IPS-18a (cell line): ENCODE measurements around the gene DGKH.

Experiments
- H3K27ac ChIP-seq: one replicate; pipeline ENCODE4 v1.5.1; 2013; ENCODE audit warnings: low read length
- H3K27me3 ChIP-seq: one replicate; pipeline ENCODE4 v1.6.1; 2013; ENCODE audit warnings: mild to moderate bottlenecking, low read length; ENCODE audit not compliant: control insufficient read depth, insufficient read depth
- H3K36me3 ChIP-seq: one replicate; pipeline ENCODE4 v1.6.1; 2013; ENCODE audit warnings: low read depth, low read length; ENCODE audit not compliant: control insufficient read depth
- H3K4me1 ChIP-seq: one replicate; pipeline ENCODE4 v1.6.1; 2013; ENCODE audit warnings: low read depth, low read length; ENCODE audit not compliant: control insufficient read depth
- H3K4me3 ChIP-seq: one replicate; pipeline ENCODE4 v1.5.1; 2013; ENCODE audit warnings: low read length
- H3K9ac ChIP-seq: one replicate; pipeline ENCODE4 v1.6.1; 2013; ENCODE audit warnings: mild to moderate bottlenecking, low read length, moderate library complexity
- H3K9me3 ChIP-seq: one replicate; pipeline ENCODE4 v1.6.1; 2013; ENCODE audit warnings: low read depth, low read length; ENCODE audit not compliant: control insufficient read depth

The DGKH gene

DNA sequence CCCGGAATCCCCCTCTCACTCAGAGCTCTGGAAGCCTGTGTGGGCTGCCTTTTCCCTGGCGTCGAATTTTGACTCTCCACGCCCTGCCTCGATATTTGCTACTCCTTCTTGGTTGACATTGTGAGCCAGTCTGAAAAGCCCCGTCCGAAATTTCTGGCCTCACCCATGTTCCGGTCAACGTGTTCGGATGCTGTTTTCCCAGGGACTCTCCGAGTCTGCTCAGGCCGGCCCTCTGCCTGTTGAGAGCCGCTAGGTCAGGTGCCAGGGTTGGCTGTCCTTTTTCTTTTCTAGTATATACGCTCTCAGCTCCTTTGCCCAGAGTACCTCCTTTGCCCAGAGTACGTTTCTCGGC is 6.8 kb upstream of the DGKH start:
- peaks cover 13% of the 10 kb centered on the region for H3K4me1 ChIP-seq
- H3K4me3 ChIP-seq = peak overlapping the region; percentile 84
- H3K9ac ChIP-seq = peak overlapping the region; percentile 78
- H3K27ac ChIP-seq = no peak overlapping the region
- H3K27me3 ChIP-seq = peaks cover 73% of the 10 kb centered on the region
- no peaks in the 10 kb centered on the region for H3K9me3 ChIP-seq
- no peaks in the 10 kb centered on the region for H3K36me3 ChIP-seq

DNA sequence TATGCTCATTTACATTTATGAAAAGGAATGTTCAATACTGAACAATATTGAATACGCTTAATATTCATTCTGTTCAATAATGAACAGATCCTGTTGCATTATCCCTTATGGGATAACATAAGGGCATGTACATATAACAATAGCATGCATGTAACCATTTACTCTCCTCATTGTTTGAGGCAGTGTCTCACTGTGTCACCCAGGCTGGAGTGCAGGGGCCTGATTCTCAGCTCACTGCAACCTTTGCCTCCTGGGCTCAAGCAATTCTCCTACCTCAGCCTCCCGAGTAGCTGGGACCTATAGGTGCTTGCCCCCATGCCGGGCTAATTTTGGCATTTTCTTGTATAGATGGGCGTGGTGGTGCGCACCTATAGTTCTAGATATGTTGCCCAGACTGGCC is 4.8 kb upstream of the DGKH start:
- Histone ChIP-seq H3K4me3 (no peak overlapping the region), H3K9me3 (no peaks in the 10 kb centered on the region), H3K27me3 (peaks cover 68% of the 10 kb centered on the region), H3K9ac (no peak overlapping the region), H3K4me1 (peaks cover 18% of the 10 kb centered on the region), H3K27ac (no peak overlapping the region), H3K36me3 (no peaks in the 10 kb centered on the region)

DNA sequence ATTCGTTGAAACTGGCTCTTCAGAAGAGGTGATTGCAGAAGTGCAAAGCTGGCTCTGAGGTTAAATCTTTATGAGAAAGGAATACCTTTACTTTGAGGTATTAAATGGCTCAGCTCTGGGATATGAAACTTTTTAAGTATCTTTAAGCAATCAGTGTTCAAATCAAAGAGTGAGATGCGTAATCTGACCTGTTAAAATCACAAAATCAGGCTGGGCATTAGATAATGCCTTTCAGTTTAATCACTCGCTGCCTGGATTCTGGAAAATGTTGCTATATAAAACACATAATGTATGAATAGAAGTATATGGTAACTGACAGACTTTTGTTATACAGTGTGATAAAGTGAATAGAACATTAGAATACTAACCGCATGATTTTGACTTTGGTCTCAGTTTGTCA is 2.0 kb upstream of the DGKH start:
- Histone ChIP-seq H3K9me3 (no peaks in the 10 kb centered on the region), H3K36me3 (no peaks in the 10 kb centered on the region), H3K27me3 (peaks cover 65% of the 10 kb centered on the region), H3K4me1 (peaks cover 12% of the 10 kb centered on the region), H3K4me3 (no peak overlapping the region), H3K27ac (no peak overlapping the region), H3K9ac (no peak overlapping the region)

DNA sequence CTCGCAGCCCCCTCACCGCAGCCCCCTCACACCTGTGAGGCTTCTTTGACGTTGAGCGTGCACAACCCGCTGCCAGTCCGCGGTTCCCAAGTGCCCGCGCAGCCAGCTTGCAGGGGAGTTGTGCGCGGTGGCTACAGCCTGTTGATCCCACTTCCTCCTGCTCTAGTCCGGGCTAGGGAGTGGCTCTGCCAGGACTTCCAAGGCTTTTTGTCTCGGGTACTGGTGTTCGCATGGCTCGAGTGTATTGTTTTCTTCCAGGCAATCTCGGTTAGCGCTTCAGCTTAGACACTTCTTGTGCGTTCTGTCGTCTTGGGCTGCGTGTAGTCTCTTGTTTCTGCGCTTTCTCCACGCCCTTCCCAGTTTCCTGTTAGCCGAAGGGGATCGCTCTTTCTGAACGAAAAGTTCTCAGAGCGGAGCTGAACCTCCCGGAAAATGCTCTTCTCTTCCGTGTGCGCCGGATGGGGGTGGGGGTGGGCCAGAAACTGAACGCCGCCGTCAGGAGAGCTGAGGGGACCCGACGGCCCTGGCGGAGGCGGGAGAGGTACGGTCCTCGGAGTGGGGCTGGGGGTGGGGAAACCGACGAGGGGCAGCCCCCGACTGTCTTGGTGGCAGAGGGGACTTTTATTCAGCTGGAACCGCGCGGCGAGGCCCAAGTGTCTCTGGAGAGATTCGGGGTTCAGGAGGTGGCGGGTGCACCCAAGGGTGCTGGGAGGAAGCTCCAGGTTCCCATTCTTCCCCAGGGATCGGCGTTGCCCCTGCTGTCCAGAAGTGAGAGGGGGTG is 697 bp upstream of the DGKH start:
- no peak overlapping the region for H3K27ac ChIP-seq
- peaks cover 5% of the 10 kb centered on the region for H3K4me1 ChIP-seq
- H3K27me3 ChIP-seq = peaks cover 52% of the 10 kb centered on the region
- H3K36me3 ChIP-seq = no peaks in the 10 kb centered on the region
- H3K9me3 ChIP-seq = no peaks in the 10 kb centered on the region
- H3K9ac ChIP-seq = peak overlapping the region; percentile 52
- peak overlapping the region; percentile 87 for H3K4me3 ChIP-seq

DNA sequence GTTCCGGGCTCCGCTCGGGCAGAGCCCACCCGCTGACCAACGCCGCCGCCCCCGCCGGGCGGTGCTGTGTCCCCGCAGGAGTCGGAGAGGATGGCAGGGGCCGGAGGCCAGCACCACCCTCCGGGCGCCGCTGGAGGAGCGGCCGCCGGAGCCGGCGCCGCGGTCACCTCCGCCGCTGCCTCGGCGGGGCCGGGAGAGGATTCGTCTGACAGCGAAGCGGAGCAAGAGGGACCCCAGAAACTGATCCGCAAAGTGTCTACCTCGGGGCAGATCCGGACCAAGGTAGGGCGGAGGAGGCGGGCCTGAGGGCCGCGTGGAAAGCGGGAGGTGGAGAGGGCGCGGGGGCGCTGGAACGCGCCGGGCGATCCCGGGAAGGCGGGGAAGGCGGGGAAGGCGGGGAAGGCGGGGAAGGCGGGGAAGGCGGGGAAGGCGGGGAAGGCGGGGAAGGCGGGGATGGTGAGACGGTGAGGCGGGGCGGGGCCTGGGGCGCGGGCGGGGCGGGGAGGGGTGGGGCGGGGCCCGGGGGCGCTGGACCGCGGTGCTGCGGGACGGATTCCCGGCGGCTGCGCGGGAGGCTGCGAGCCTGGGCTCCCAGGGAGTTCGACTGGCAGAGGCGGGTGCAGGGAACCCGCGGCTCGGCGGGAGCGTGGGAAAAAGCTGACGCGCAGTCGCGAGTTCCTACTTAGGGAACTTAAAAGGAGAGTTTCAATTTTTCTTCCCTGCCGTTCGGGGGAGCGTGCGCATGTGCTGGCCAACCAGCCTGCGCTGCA is 421 bp downstream of the DGKH start:
- Histone ChIP-seq H3K9ac (peak overlapping the region; percentile 52), H3K36me3 (no peaks in the 10 kb centered on the region), H3K27me3 (peaks cover 45% of the 10 kb centered on the region), H3K4me3 (peak overlapping the region; percentile 87), H3K27ac (no peak overlapping the region), H3K4me1 (peaks cover 5% of the 10 kb centered on the region), H3K9me3 (no peaks in the 10 kb centered on the region)

DNA sequence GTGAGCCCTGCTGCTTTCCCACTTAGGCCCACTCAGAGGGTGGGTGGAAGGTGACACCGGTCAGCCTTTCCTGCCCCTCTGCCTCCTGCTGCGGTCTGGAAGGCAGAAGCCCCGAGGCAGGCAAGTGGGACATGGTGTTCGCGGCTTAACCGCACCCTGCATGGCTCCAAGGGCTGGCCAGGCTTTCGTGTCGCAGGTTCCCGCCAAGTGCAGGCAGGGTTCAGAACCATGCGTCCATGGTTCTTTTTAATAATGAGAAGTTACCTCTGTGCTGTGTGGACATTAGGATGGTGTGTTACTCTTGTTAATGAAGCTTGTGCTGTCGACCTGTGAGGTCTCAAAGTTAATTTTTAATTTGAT is 986 bp downstream of the DGKH start:
- Histone ChIP-seq H3K4me1 (peaks cover 5% of the 10 kb centered on the region), H3K27ac (no peak overlapping the region), H3K27me3 (peaks cover 45% of the 10 kb centered on the region), H3K4me3 (peak overlapping the region; percentile 55), H3K9ac (peak overlapping the region; percentile 47), H3K36me3 (no peaks in the 10 kb centered on the region), H3K9me3 (no peaks in the 10 kb centered on the region)

DNA sequence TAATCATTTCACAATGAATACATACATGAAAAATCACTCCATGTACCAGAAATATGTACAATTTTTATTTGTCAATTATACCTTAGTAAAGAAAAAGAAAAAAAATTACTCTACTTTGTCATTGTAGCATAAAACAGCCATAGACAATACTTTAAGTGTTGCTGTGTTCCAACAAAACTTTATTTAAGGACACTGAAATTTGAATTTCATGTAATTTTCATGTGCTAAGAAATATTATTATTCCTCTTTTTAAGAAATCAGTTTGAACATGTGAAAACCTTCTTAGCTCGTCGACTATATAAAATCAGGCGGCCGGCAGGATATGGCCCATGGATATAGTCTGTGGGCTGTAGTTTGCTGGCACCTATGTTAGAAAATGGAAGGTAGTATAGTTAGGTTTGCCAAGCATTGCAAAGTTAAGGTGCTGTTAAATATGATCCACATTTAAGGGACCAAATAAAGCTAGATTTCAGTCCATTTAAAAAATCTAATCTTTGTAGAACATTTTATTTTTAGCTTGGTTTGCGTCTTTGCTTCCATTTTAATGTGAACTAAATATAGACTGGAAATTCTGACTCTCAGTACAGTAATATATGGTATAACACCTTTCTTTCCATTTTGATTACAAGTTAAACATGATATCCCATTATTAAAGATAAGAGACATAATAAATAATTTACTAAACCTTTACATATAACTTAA is 6.5 kb downstream of the DGKH start:
- Histone ChIP-seq H3K27me3 (peaks cover 7% of the 10 kb centered on the region), H3K27ac (no peak overlapping the region), H3K4me3 (no peak overlapping the region), H3K9ac (no peak overlapping the region), H3K4me1 (no peaks in the 10 kb centered on the region), H3K36me3 (no peaks in the 10 kb centered on the region), H3K9me3 (no peaks in the 10 kb centered on the region)

DNA sequence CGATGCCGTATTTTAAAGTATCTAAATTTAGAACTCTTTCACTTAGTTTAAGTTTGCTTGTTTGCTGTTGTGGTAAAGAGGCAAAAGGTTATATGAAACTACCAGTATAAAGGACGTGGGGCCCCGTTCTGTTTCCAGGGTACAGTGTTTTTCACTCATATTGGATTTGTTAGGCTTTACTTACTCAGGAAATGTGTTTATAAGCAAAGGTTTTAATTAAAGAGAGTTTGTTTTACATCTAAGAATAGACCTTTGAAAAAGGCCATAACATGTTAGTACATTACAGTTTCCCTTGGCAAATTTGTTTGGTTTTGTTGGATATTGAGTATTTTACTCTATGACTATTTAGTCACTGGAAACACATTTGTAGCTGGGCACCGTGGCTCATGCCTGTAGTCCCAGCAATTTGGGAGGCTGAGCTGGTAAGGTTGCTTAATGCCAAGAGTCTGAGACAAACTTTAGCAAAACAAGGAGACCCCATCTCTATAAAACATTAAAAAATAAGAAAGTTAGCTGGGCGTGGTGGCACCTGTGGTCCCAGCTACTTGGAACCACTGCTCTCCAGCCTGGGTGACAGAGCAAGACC is 7.1 kb downstream of the DGKH start:
- H3K4me1 ChIP-seq = no peaks in the 10 kb centered on the region
- no peak overlapping the region for H3K4me3 ChIP-seq
- H3K27me3 ChIP-seq = peaks cover under 1% of the 10 kb centered on the region
- H3K9ac ChIP-seq = no peak overlapping the region
- H3K36me3 ChIP-seq = no peaks in the 10 kb centered on the region
- no peaks in the 10 kb centered on the region for H3K9me3 ChIP-seq
- H3K27ac ChIP-seq = no peak overlapping the region

DNA sequence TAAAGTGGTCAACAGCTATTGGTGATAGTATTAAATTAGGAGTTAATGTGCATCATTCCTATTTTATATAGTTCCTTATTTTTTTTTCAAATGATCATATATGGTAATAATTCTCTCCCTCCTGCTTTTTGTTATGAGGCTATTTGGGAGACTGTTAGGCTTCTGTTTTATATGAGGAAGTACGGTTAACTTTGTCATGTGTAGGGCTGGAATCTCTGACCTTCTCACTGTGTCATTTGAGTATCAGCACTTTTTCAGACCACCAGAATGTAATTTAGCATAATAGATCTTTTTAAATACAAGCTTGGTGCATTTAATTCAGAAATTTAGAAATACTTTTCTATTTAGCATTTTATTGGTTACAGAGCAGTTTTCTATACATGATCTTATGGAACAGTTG is 7.7 kb downstream of the DGKH start:
- H3K36me3 ChIP-seq = no peaks in the 10 kb centered on the region
- no peak overlapping the region for H3K4me3 ChIP-seq
- no peak overlapping the region for H3K27ac ChIP-seq
- no peaks in the 10 kb centered on the region for H3K27me3 ChIP-seq
- no peaks in the 10 kb centered on the region for H3K4me1 ChIP-seq
- no peak overlapping the region for H3K9ac ChIP-seq
- H3K9me3 ChIP-seq = no peaks in the 10 kb centered on the region

DNA sequence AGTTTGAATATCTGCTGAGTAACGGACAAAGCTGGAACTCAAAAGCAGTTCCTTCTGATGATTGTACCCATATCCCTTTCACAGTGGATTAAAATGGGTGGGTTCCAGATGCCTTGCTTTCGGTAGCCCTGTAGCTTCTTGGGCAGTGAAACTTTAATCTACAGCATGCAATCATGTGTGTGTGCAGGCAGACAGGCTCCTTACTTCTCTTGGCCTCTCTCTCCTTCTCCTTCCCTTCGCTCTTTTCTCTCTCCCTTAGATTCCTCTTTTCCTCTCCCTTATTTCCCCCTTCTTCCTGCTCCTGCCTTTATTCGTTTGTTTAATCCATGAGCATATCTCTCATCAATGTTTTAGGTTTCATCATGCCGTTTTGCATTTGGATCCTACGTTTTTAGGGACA is 8.1 kb downstream of the DGKH start:
- Histone ChIP-seq H3K27ac (no peak overlapping the region), H3K9me3 (no peaks in the 10 kb centered on the region), H3K4me1 (no peaks in the 10 kb centered on the region), H3K9ac (no peak overlapping the region), H3K4me3 (no peak overlapping the region), H3K36me3 (no peaks in the 10 kb centered on the region), H3K27me3 (no peaks in the 10 kb centered on the region)

DNA sequence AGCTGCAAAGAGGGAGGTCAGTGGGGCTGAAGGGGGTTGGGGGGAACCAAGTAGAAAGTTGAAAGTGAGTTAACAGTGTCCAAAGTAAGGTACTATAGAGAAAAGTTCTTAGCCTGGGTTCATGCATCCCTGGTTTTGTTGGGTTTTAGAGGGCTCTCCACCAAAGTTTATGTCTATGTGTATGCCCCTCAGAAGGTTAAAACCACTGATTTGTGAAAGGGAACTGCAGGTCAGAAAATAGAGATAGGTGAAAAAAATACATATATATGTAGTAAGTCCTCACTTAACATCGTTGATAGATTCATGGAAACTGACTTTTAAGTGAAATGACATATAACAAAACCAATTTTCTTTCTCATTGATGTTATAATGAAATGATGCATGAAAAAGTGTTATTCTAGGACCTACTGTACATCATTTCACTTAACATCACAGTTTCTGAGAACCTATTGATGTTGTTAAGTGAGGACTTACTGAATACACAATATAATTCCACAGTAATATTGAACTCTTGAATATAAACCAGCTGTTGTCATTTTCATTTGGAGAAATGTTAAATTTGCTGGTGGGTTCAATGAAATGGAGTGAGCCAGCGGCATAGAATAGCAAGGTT is 9.6 kb downstream of the DGKH start:
- no peak overlapping the region for H3K9ac ChIP-seq
- H3K36me3 ChIP-seq = no peaks in the 10 kb centered on the region
- H3K9me3 ChIP-seq = no peaks in the 10 kb centered on the region
- no peak overlapping the region for H3K27ac ChIP-seq
- no peaks in the 10 kb centered on the region for H3K4me1 ChIP-seq
- H3K27me3 ChIP-seq = no peaks in the 10 kb centered on the region
- H3K4me3 ChIP-seq = no peak overlapping the region
